SK-N-SH treated with all-trans-retinoic acid at 6 μM for 48 hours (cell line): Measurements from ENCODE around the gene PHKA1.

Experiments used
- ATAC-seq: fragments of 200-7000 bp; cut with Tn5 transposase; 3 replicates; pipeline ENCODE4 v1.9.1; 2020; ENCODE audit warnings: mild to moderate bottlenecking, moderate library complexity
- BACH2 ChIP-seq: fragments of 250-450 bp; sonication (Bioruptor Pico); IDR thresholded peaks from 2 replicates; pipeline ENCODE4 v1.9.0; 2021; ENCODE audit warnings: mild to moderate bottlenecking, borderline replicate concordance
- CREB5 ChIP-seq: fragments of 250-450 bp; sonication (Bioruptor Pico); IDR thresholded peaks from 2 replicates; pipeline ENCODE4 v1.5.1; 2020; ENCODE audit warnings: low read depth, mild to moderate bottlenecking, moderate library complexity
- CSRNP3 ChIP-seq: fragments of 250-450 bp; sonication (Bioruptor Pico); IDR thresholded peaks from 2 replicates; pipeline ENCODE4 v1.5.1; 2021; ENCODE audit warnings: mild to moderate bottlenecking, moderate library complexity
- ESRRG ChIP-seq: fragments of 250-450 bp; sonication (Bioruptor Pico); IDR thresholded peaks from 2 replicates; pipeline ENCODE4 v1.6.1; 2021; ENCODE audit warnings: mild to moderate bottlenecking
- ISL1 ChIP-seq: fragments of 250-450 bp; sonication (Bioruptor Pico); IDR thresholded peaks from 2 replicates; pipeline ENCODE4 v2.1.2; 2022; ENCODE audit warnings: mild to moderate bottlenecking, moderate library complexity
- PATZ1 ChIP-seq: fragments of 250-450 bp; sonication (Bioruptor Pico); IDR thresholded peaks from 2 replicates; pipeline ENCODE4 v1.8.0; 2020; ENCODE audit warnings: mild to moderate bottlenecking, moderate library complexity, borderline replicate concordance
- POU6F1 ChIP-seq: fragments of 250-450 bp; sonication (Bioruptor Pico); IDR thresholded peaks from 2 replicates; pipeline ENCODE4 v1.8.0; 2021; ENCODE audit warnings: low read depth, mild to moderate bottlenecking, moderate library complexity, borderline replicate concordance
- PPARA ChIP-seq: fragments of 250-450 bp; sonication (Bioruptor Pico); IDR thresholded peaks from 2 replicates; pipeline ENCODE4 v1.5.0; 2020; ENCODE audit warnings: mild to moderate bottlenecking, borderline replicate concordance
- RARB ChIP-seq: fragments of 250-450 bp; sonication (Bioruptor Pico); IDR thresholded peaks from 2 replicates; pipeline ENCODE4 v1.8.0; 2021; ENCODE audit warnings: mild to moderate bottlenecking, moderate library complexity
- SNAI2 ChIP-seq: fragments of 250-450 bp; sonication (Bioruptor Pico); IDR thresholded peaks from 2 replicates; pipeline ENCODE4 v1.5.0; 2020; ENCODE audit warnings: mild to moderate bottlenecking, moderate library complexity
- TOX ChIP-seq: fragments of 250-450 bp; sonication (Bioruptor Pico); IDR thresholded peaks from 2 replicates; pipeline ENCODE4 v1.8.0; 2021; ENCODE audit warnings: mild to moderate bottlenecking, moderate library complexity, borderline replicate concordance
- TSHZ2 ChIP-seq: fragments of 250-450 bp; sonication (Bioruptor Pico); IDR thresholded peaks from 2 replicates; pipeline ENCODE4 v1.5.0; 2020; ENCODE audit warnings: mild to moderate bottlenecking, moderate library complexity
- ZC3H10 ChIP-seq: fragments of 250-450 bp; sonication (Bioruptor Pico); IDR thresholded peaks from 2 replicates; pipeline ENCODE4 v1.5.1; 2021; ENCODE audit warnings: mild to moderate bottlenecking, moderate library complexity
- ZFP3 ChIP-seq: fragments of 250-450 bp; sonication (Bioruptor Pico); IDR thresholded peaks from 2 replicates; pipeline ENCODE4 v1.5.0; 2020; ENCODE audit warnings: mild to moderate bottlenecking, moderate library complexity
- ZFP30 ChIP-seq: fragments of 450-650 bp; formaldehyde crosslinking; IDR thresholded peaks from 2 replicates; pipeline ENCODE4 v1.5.0; 2022; ENCODE audit warnings: mild to moderate bottlenecking, moderate library complexity
- ZNF565 ChIP-seq: fragments of 450-650 bp; formaldehyde crosslinking; conservative IDR thresholded peaks from 2 replicates; pipeline ENCODE4 v1.5.0; 2020; ENCODE audit warnings: low read depth, mild to moderate bottlenecking, moderate library complexity
- ZNF70 ChIP-seq: fragments of 450-650 bp; formaldehyde crosslinking; IDR thresholded peaks from 2 replicates; pipeline ENCODE4 v1.5.0; 2020; ENCODE audit warnings: mild to moderate bottlenecking, moderate library complexity
- ZNF8 ChIP-seq: fragments of 450-650 bp; formaldehyde crosslinking; IDR thresholded peaks from 2 replicates; pipeline ENCODE4 v1.5.0; 2020; ENCODE audit warnings: mild to moderate bottlenecking, moderate library complexity

PHKA1 gene

GRCh38 chrX:72714478-72714916 lies 391 bp upstream of the PHKA1 start (continued):
- TF ChIP-seq TSHZ2 (CRISPR knock-in tag), result no peak

GRCh38 chrX:72713130-72713529 lies 976 bp downstream of the PHKA1 start:
- ATAC-seq, result no peak
- TF ChIP-seq ZFP3 (CRISPR knock-in tag) (no peak), ZFP30 (no peak), TOX (CRISPR knock-in tag) (no peak), CSRNP3 (CRISPR knock-in tag) (no peak), ZNF8 (CRISPR knock-in tag) (no peak), ZNF70 (CRISPR knock-in tag) (no peak), PPARA (no peak), ESRRG (no peak), ZC3H10 (CRISPR knock-in tag) (no peak), TSHZ2 (CRISPR knock-in tag) (no peak), SNAI2 (CRISPR knock-in tag) (no peak), CREB5 (no peak)

GRCh38 chrX:72712094-72712755 lies 1.9 kb downstream of the PHKA1 start:
- TF ChIP-seq ZFP3 (CRISPR knock-in tag) (no peak), CSRNP3 (CRISPR knock-in tag) (no peak), ISL1 (CRISPR knock-in tag) (no peak), PPARA (no peak), ZNF70 (CRISPR knock-in tag) (no peak), TSHZ2 (CRISPR knock-in tag) (no peak), RARB (CRISPR knock-in tag) (no peak), ZNF565 (no peak), PATZ1 (CRISPR knock-in tag) (no peak), BACH2 (CRISPR knock-in tag) (no peak), ZNF8 (CRISPR knock-in tag) (no peak), POU6F1 (CRISPR knock-in tag) (no peak), ZC3H10 (CRISPR knock-in tag) (no peak), CREB5 (no peak)
- ATAC-seq, result no peak
